Measurements from ENCODE around the gene CD58. TPM values are rescaled to one million over a fixed set of nuclear protein-coding genes. Genes with fewer than 3 reads are reported as not detected.
"Not testable (repeated sequence)": the region's sequence is repeated elsewhere in the genome, so short reads cannot be mapped to it uniquely, and the experiment has no call there.

Gene CD58
- total and polyA plus RNA-seq, 9 of the 15 experiments (the other 6 are each of a cell fraction or from before 2014, with no cell fraction given) = 18.1 to 113 (median 37.4) TPM

DNA sequence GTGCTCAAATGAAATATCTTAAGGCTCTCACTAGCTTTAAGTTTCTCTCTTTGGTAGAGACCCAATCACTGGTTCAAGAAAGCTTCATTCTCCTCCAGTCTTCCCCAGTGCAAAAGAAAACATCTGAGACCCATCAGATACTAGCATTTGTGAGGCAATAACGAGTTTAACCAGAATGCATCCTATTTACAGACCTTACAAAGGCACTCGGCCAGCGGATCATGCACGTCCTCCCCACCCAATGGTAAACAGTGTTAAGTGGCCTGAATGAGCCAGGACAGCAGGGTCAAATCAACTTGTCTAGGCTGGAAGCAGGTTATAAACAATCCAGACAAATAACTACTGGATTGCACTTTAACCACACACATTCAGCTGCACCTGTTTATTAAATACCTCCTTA, 48.3 kb upstream of the CD58 start:
- FAIRE-seq = not testable (repeated sequence)

DNA sequence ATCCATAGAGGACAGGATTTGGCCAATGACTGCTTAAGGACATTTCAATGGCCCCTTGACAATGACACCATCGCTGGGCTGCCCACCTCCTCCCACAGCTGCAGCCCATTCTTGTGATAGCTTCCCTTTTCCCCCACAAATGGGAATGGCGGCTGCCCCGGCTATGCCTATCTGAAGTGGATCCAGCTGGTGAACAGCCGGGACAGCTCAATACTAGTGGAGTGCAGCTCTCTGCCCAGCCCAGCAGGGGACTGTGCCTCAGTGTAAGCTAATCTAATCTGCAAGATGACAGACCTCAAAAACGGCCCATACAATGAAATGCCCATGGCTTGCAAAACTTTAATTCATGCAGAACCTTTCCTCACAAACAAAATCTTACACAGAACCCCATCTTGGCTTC, 47.0 kb upstream of the CD58 start:
- intact Hi-C loops (cut with micrococcal nuclease); in situ Hi-C loops (cut with MboI); POLR2A ChIA-PET; H3K9ac ChIP-seq (ENCODE audit: insufficient read depth in 1 of 2, low read depth in 2 of 2, low read length in 2 of 2); H2AFZ ChIP-seq (ENCODE audit: low read depth, low read length); H3K36me3 ChIP-seq (ENCODE audit: control insufficient read depth, insufficient read depth, low read length); H3K79me2 ChIP-seq (ENCODE audit: control insufficient read depth, insufficient read depth, low read length); H3K4me3 ChIP-seq; H3K27ac ChIP-seq (ENCODE audit: extremely low read depth, low read depth, low read length); H3K9me3 ChIP-seq (replicated peaks; ENCODE audit: control insufficient read depth, insufficient read depth, low read depth, low read length); H3K4me2 ChIP-seq (ENCODE audit: insufficient read depth, low read length); H3K27me3 ChIP-seq (ENCODE audit: control insufficient read depth in 2 of 2, insufficient read depth in 2 of 2, low read length in 2 of 2); H3K4me1 ChIP-seq (replicated peaks in 1 of 2; ENCODE audit: control insufficient read depth in 2 of 2, insufficient read depth in 2 of 2, low read length in 2 of 2); BruUV-seq (replicated peaks); CTCF ChIA-PET (ENCODE audit: low intra/inter-chr PET ratio); H4K20me1 ChIP-seq (replicated peaks; ENCODE audit: control insufficient read depth, insufficient read depth, low read length); FAIRE-seq; ATAC-seq; H3K9me1 ChIP-seq (ENCODE audit: control insufficient read depth, insufficient read depth, low read length): not testable (repeated sequence)
- 16% methylated on average over 5 of the region's 5 CpGs for WGBS (ENCODE audit: insufficient coverage, low coverage, missing lambda C conversion rate)
- peak in 2 of 4 experiments; percentile 17 to 57 for DNase-seq (ENCODE audit: extremely low read depth in 1 of 4, low spot score in 3 of 4)
- 0 out of 2 replicates have a peak, but pooled peaks have one; percentile 4 for TF ChIP-seq CBFA2T2 (conservative IDR thresholded peaks at IDR 0.05)
- TF ChIP-seq, protein P1, sequence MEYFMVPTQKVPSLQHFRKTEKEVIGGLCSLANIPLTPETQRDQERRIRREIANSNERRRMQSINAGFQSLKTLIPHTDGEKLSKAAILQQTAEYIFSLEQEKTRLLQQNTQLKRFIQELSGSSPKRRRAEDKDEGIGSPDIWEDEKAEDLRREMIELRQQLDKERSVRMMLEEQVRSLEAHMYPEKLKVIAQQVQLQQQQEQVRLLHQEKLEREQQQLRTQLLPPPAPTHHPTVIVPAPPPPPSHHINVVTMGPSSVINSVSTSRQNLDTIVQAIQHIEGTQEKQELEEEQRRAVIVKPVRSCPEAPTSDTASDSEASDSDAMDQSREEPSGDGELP (CRISPR knock-in tag; IDR thresholded peaks at IDR 0.05; ENCODE audit: borderline replicate concordance) = peak; percentile 56; the same call in 1 of the 2 replicates
- TF ChIP-seq, protein P2, sequence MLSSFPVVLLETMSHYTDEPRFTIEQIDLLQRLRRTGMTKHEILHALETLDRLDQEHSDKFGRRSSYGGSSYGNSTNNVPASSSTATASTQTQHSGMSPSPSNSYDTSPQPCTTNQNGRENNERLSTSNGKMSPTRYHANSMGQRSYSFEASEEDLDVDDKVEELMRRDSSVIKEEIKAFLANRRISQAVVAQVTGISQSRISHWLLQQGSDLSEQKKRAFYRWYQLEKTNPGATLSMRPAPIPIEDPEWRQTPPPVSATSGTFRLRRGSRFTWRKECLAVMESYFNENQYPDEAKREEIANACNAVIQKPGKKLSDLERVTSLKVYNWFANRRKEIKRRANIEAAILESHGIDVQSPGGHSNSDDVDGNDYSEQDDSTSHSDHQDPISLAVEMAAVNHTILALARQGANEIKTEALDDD (IDR thresholded peaks at IDR 0.05) = peak; percentile 46; the same call in 1 of the 2 replicates
- TF ChIP-seq TCF3 (CRISPR knock-in tag; IDR thresholded peaks at IDR 0.05) = 0 out of 2 replicates have a peak, but pooled peaks have one; percentile 11
- TF ChIP-seq RAD21 (CRISPR knock-in tag; conservative IDR thresholded peaks at IDR 0.05 in 1 of 2, IDR thresholded peaks at IDR 0.05 in 1 of 2) = peak in 1 of 2 experiments; percentile 44; a peak in 2 of 4 replicates
- TF ChIP-seq, protein P3, sequence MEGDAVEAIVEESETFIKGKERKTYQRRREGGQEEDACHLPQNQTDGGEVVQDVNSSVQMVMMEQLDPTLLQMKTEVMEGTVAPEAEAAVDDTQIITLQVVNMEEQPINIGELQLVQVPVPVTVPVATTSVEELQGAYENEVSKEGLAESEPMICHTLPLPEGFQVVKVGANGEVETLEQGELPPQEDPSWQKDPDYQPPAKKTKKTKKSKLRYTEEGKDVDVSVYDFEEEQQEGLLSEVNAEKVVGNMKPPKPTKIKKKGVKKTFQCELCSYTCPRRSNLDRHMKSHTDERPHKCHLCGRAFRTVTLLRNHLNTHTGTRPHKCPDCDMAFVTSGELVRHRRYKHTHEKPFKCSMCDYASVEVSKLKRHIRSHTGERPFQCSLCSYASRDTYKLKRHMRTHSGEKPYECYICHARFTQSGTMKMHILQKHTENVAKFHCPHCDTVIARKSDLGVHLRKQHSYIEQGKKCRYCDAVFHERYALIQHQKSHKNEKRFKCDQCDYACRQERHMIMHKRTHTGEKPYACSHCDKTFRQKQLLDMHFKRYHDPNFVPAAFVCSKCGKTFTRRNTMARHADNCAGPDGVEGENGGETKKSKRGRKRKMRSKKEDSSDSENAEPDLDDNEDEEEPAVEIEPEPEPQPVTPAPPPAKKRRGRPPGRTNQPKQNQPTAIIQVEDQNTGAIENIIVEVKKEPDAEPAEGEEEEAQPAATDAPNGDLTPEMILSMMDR (IDR thresholded peaks at IDR 0.05 in 2 of 3, conservative IDR thresholded peaks at IDR 0.05 in 1 of 3; ENCODE audit: insufficient read depth in 2 of 3, low read depth in 1 of 3, low read length in 3 of 3) = peak; percentile 20 to 37 (median 33); a peak in 3 of 6 replicates

More for the DNA sequence above, 48.3 kb upstream of the CD58 start:
- in situ Hi-C loops (cut with MboI); POLR2A ChIA-PET; H3K27me3 ChIP-seq (ENCODE audit: control insufficient read depth in 2 of 2, insufficient read depth in 2 of 2, low read length in 2 of 2); H3K4me3 ChIP-seq; H3K9me3 ChIP-seq (replicated peaks; ENCODE audit: control insufficient read depth, insufficient read depth, low read depth, low read length); H3K79me2 ChIP-seq (ENCODE audit: control insufficient read depth, insufficient read depth, low read length); CTCF ChIA-PET (ENCODE audit: low intra/inter-chr PET ratio); H3K36me3 ChIP-seq (ENCODE audit: control insufficient read depth, insufficient read depth, low read length); DNase-seq (ENCODE audit: extremely low read depth in 1 of 4, low spot score in 3 of 4); H4K20me1 ChIP-seq (replicated peaks; ENCODE audit: control insufficient read depth, insufficient read depth, low read length); BruUV-seq (replicated peaks); H2AFZ ChIP-seq (ENCODE audit: low read depth, low read length); intact Hi-C loops (cut with micrococcal nuclease); H3K9me1 ChIP-seq (ENCODE audit: control insufficient read depth, insufficient read depth, low read length); H3K4me2 ChIP-seq (ENCODE audit: insufficient read depth, low read length); ATAC-seq; H3K27ac ChIP-seq (ENCODE audit: extremely low read depth, low read depth, low read length); H3K9ac ChIP-seq (ENCODE audit: insufficient read depth in 1 of 2, low read depth in 2 of 2, low read length in 2 of 2): not testable (repeated sequence)
- peaks cover 0 to 10% of the 10 kb centered on the region in 2 experiments; a peak in 3 of 5 replicates for H3K4me1 ChIP-seq (replicated peaks in 1 of 2; ENCODE audit: control insufficient read depth in 2 of 2, insufficient read depth in 2 of 2, low read length in 2 of 2)
- WGBS (ENCODE audit: insufficient coverage, low coverage, missing lambda C conversion rate) = 29% methylated on average over 4 of the region's 4 CpGs
